Measurements from ENCODE around the gene KRTAP12-3.
"Not testable (repeated sequence)": the region's sequence is repeated elsewhere in the genome, so short reads cannot be mapped to it uniquely, and the experiment has no call there.

The KRTAP12-3 gene

DNA sequence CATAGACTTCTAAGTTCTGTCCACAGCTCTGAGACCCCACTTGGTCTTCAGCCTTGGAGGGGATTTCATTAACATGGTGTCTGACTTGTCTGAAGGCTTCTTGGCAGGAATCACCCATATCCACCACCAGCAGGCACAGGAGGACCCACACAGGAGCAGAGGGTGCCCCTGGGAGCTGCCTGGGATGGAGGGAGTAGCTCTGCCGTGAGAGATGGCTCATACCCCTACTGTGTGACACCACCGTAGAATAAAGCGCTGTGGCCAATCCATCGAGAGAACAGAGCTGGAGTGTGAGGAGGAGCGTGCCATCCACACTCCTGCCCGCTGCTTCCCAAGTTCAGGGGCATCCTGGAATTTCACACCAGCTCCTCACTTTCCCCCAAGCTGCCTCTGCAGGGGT lies 27.3 kb downstream of the KRTAP12-3 start:
- not testable (repeated sequence) for DNase-seq (ENCODE audit: low spot score)

DNA sequence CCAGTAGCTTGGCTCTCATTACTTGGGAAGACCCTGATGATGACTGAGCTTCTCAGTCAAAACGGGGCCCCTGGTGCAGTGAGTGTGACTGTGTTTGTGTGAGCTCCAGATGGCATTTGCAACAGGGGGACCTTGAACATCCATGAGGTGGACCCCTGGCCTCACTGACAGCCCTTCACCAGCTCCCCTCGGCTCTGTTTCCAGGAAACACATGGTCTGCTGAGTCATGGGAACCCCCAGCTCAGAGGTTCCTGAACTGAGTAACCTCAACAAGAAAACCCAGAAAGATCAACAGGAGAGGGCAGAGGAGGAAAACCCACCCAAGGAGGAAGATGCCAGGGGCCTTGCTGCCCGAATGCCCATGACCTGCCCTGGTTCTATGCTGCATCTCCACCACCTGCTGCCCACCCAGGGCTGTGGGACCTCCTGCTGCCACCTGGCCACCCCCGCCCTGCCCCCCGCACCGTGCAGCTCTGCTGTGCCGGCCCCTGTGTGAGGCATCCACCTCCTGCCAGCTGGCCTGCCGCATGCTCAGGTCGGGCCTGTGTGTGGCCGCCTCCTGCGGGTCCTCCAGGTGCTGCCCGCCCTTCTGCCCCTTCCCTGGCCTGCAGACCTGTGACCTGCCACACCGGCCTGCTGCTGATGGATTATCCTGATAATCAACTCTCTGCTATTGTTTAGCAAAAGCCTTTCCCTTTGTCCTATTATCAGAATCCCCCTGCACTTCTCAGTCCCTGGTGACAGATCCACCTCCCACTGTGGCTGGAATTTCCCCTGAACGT lies 28.5 kb downstream of the KRTAP12-3 start:
- no peak for DNase-seq (ENCODE audit: low spot score)

DNA sequence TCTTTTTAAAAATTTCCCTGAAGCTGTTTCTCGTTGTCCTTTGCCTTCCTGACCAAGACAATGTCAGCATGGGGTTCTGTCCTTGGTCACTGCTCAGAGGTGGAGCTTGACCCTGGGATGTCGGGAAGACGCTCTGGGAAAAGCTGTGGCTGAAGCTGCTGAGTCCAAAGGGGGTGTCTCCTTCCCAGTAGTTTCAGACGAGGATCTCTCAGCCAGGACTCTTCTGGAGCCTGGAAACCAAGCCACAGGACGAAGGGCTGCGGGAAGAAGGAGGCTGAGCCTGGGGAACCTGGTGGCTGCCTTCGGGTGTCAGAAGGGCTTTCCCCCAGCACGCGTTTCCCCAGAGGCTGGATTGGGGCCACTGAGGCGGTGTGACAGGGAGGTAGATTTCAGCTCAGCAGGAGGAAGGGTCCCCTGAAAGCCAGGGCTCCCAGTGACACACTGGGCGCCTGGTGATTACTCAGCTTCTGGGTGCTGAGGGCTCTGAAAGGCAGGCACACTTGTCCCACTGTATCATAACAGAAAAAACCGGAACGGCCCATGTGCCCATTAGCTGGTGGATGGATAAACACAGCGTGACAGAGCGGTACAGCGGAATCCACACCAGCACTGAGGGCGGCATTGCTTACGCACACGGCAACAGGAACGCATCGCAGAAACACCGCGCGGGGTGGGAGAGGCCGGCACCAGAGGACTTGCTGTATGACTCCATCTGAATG lies 29.3 kb downstream of the KRTAP12-3 start:
- peak; percentile 50 for DNase-seq (ENCODE audit: low spot score)

DNA sequence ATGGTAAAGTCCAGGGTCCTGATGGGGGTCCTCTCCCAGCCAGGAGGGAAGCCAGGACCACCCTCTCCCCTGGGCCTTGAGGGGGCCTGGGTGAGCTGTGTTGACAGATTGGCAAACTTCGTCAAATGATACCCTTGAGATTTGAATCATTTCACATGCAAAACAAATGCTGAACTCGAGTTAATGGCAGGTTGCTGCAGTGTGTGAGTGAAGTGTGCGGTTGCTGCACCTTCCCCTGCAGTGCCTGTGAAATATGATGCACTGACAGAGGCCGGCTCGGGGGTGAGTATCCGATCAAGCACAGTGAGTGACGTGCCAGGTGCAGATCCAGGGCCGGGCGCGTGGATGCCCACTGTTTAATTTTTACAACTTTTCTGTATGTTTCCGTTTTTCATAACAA lies 29.9 kb downstream of the KRTAP12-3 start:
- peak; percentile 55 for DNase-seq (ENCODE audit: low spot score)

DNA sequence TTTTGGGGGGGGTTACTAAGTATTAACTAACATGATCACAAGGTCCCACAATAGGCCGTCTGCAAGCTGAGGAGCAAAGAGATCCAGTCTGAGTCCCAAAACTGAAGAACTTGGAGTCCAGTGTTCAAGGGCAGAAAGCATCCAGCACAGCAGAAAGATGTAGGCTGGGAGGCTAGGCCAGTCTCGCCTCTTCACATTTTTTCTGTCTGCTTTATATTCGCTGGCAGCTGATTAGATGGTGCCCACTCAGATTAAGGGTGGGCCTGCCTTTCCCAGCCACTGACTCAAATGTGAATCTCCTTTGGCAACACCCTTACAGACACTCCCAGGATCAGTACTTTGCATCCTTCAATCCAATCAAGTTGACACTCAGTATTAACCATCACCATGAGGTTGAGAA lies 32.0 kb downstream of the KRTAP12-3 start:
- DNase-seq (ENCODE audit: low spot score), result not testable (repeated sequence)

DNA sequence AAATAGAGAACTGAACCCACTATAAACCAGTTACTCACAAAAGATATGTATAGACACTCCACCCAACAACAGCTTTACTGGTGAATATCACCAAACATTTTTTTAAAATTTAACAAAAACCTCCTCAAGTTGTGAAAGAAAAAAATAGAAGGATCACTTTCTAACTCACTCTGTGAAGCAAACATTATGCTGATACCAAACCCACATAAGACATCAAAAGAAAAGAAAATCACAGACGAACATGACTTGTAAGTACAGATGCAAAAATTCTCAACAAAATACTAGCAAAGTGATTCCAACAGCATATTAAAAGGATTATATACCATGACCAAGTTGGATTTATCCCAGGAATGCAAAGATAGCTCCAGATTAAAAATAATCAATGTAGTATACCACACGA lies 34.0 kb downstream of the KRTAP12-3 start:
- DNase-seq (ENCODE audit: low spot score), result no peak

DNA sequence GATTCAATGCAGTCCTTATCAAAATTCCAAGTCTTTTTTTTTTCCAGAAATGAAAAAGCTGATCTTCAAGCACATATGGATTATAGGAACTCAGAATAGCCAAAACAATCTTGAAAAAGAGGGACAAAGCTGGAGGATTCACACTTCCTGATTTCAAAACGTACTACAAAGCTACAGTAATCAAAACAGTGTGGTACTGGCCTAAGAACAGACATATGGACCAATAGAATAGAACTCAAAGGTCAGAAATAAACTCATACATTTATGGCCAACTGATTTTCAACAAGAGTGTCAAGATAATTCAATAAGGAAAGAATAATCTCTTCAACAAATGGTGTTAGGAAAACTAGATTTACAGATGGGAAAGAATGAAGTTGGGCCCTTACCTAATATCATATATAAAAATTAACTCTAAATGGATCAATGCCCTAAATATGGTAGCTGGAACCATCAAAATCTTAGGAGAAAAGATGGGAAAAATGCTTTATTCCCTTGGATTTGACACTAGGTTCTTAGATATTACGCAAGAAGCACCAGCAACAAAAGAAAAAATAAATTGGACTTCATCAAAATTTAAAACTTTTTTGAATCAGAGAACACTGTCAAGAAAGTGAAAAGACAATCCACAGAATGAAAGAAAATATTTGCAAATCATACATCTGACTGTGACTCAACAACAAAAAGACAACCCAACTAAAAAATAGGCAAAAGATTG lies 35.2 kb downstream of the KRTAP12-3 start:
- no peak for DNase-seq (ENCODE audit: low spot score)

DNA sequence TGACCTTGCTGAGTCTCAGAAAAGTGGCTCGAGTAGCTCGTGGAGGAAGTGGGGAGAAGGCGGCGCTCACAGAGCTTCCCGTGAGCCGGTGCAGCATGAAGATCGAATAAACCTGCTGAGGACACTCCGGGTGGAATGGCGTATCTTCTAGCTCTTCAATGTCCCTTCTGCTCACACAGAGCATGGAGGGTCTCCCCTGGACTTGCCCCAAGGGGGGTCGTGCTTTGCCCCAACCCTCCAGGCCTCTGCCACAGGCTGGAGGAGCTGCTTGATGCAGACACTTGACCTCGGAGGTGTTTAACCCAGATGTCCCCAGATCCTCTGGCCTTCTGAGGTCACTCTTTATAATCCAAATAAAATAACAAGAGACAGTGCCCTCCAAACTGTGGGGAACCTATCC lies 37.0 kb downstream of the KRTAP12-3 start:
- DNase-seq (ENCODE audit: low spot score), result no peak

DNA sequence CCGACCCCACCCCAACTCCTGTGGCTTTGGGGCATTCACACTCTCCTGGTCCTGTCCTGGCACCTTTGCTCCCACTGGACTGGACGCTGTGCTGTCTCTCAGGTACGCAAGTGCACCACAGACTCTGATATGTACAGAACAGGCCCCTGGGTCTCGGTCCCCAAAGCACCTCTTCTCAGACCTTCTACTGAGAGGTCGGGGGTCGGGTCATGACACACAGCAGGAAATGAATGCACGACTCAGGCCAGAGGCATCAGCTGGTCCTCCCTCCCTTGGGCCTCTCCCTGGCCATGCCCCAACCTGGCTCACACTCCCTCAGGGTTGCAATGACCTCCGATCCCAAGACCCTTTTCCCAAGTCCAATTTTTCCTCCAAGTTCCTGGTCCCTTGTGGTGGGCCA lies 37.5 kb downstream of the KRTAP12-3 start:
- DNase-seq (ENCODE audit: low spot score), result peak; percentile 57

DNA sequence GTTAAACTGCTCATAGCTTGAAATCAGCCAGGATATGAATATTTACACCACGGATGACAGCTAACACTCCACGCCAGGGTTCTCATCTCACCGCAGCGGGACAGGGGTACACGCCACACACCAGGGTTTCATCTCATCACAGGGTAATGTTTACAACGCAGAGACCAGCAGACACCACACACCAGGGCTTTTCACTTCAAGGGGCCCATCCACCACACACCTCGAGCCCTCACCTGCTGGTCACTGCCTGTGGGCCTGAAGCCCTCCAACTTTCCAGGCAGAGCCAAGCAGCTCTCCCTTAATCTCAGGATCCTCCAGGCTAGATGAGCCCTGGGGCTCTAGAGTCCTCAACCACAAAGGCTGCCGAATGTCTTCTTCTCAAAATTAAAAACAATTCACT lies 37.9 kb downstream of the KRTAP12-3 start:
- DNase-seq (ENCODE audit: low spot score), result no peak

DNA sequence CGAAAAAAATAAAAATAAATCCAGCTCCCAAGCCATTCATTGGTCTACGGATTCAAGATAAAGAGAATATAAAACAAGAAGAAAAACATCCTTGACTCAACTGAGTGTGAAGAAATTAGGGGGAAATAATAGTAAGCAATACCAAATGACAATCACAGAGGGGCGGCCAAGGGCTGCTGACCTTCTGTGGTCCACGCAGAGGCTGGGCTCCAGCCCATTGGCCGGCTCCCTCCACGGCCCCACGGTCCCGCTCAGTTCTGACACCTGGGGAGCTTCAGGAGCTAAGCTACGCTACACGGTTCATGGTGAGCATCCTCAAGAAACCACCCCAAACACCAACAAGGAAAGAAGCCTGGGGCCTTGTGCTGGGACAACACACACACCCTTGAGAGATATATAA lies 38.8 kb downstream of the KRTAP12-3 start:
- DNase-seq (ENCODE audit: low spot score), result no peak

DNA sequence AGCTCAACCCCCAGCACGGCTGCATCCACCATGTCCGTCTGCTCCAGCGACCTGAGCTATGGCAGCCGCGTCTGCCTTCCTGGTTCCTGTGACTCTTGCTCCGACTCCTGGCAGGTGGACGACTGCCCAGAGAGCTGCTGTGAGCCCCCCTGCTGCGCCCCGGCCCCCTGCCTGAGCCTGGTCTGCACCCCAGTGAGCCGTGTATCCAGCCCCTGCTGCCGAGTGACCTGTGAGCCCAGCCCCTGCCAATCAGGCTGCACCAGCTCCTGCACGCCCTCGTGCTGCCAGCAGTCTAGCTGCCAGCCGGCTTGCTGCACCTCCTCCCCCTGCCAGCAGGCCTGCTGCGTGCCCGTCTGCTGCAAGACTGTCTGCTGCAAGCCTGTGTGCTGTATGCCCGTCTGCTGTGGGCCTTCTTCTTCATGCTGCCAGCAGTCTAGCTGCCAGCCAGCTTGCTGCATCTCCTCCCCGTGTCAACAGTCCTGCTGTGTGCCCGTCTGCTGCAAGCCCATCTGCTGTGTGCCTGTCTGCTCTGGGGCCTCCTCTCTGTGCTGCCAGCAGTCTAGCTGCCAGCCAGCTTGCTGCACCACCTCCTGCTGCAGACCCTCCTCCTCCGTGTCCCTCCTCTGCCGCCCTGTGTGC lies 39.6 kb downstream of the KRTAP12-3 start, which contains the start of gene KRTAP10-12:
KRTAP10-12 (plus strand) TSS at position 1 of the 639 bp plus-strand sequence; CDS start at position 31, 30 bp downstream.
- DNase-seq (ENCODE audit: low spot score), result not testable (repeated sequence)

DNA sequence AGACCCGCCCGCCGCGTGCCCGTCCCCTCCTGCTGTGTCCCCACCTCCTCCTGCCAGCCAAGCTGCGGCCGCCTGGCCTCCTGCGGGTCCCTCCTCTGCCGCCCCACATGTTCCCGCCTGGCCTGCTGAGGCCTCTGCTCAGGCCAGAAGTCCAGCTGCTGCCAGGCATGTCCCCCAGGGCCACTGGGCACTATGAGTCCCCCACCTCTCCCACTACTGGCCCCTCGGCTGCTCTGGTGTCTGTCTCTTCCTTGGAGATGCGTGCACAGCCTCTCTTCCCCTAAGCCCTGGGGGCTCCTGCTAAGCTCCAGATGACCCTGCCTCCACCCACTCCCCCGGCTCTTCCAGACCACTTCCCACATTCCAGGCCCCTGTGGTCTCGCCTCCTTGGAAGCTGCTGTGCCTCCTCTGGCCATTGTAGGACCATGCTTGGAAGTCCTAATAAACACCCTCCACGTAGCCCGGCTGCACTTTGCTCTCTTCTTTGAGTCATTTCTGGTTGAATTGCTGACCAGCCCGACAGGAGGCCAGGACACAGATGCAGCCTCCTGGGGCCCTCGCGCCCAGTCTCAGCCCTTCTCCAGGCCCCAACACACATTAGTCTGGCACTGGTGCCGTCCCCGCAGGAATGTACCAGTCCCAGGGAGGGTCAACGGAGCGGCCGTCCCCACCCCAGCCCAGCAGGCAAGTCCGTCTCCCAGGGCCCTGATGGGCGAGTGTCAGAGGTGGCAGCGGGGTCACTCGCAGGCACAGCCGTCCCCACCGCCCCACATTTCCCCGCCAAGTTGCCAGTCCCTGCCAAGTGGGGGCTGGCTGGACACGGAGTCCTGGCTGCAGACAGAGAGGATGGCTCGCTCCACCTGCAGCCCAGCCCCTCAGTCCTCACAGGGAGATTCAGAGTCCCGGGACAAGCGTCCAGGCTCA lies 40.3 kb downstream of the KRTAP12-3 start:
- peak; percentile 62 for DNase-seq (ENCODE audit: low spot score)

DNA sequence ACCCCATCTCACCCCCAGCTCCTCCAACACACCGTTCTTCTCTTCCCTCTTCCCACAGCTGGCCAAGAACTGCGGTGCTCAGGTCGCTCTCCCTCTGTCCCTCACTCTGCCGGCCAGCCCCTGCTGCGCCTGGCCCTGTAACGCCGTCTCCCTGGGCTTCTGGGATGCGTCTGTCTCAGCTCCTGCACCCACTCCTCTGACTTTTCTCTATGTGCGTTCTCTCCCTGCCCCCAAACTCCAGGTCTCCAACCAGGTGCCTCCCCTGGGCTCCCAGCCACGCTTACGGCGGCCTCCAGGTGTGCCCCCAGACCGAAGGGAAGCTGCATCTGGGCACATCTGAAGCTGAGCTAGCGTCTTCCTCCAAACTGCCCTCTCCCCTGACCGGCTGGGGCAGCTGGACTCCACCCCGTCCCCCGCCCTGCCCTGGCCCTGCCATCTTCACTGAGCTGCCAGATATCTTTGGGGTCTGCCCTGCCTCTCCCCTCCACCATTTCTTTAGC lies 41.8 kb downstream of the KRTAP12-3 start:
- no peak for DNase-seq (ENCODE audit: low spot score)

DNA sequence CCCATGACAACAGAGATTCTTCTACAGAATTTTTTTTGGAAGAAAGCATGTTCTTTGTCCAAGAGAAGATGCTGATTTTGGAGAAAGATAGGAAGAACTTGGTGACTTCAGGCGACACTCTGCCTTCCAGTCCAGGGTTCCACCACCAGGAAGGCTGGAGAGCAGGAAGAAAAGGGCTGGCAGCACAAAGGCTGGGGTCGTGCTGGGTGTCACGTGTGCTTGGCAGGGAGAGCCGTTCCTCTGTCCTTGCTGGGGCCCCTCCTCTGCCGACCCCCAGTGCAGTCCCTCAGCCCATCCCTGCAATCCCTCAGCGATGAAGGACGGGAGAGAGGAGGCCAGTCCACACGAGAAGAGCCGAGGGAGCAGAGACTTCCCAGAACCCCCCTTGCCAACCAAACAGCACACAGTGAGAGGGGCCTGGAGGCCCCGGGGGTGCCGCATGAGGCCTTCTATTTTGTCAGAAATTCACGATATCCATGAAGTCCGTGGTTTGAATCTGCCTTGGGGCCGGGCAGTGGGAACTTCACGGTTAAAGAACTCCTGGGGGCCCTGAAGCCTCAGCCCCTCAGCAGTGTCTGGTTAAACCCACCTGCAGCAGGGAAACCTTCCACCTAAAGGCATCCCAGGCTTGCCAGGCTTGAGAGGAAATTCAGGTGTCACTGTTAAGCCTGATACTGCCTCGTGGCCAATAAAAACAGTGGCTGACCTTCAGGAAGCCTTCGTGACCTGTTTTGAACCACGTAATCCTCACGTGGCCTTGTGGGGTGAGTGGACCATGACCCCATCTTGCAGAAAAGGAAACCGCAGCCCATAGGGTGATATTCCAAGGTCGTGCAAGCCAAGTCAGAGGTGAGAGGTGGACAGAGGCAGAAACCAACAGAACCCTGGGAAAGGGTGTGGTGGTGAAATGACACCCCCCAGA lies 42.6 kb downstream of the KRTAP12-3 start:
- DNase-seq (ENCODE audit: low spot score), result no peak

DNA sequence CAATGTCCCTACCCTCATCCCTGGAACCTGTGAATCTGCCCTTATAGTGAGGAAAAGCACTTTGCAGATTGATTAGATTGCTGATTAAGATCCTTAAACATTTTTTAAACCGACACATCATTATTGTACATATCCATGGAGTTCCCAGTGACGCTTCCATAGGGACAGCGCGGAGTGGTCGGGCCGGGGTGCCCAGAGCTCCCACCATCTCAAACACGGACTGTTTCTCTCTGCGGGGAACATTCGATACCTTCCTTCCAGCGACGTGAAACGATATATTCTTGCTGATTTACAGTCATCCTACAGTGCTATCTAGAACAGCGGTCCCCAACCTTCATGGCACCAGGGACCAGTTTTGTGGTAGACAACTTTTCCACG lies 43.3 kb downstream of the KRTAP12-3 start:
- DNase-seq (ENCODE audit: low spot score), result no peak

DNA sequence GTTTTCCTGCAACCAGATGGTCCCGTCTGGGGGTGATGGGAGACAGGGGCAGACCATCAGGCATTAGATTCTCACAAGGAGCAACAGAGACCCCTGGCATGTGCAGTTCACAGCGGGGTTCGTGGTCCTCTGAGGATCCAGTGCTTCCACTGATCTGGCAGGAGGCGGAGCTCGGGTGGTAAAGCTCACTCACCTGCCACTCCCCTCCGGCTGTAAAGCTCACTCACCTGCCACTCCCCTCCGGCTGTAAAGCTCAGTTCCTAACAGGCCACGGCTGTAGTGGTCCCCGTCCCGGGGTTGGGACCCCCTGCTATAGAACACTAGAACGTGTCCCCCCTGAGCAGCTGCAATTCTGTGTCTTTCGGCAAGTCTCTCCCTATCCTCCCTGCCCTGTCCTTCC lies 43.8 kb downstream of the KRTAP12-3 start:
- DNase-seq (ENCODE audit: low spot score), result no peak

DNA sequence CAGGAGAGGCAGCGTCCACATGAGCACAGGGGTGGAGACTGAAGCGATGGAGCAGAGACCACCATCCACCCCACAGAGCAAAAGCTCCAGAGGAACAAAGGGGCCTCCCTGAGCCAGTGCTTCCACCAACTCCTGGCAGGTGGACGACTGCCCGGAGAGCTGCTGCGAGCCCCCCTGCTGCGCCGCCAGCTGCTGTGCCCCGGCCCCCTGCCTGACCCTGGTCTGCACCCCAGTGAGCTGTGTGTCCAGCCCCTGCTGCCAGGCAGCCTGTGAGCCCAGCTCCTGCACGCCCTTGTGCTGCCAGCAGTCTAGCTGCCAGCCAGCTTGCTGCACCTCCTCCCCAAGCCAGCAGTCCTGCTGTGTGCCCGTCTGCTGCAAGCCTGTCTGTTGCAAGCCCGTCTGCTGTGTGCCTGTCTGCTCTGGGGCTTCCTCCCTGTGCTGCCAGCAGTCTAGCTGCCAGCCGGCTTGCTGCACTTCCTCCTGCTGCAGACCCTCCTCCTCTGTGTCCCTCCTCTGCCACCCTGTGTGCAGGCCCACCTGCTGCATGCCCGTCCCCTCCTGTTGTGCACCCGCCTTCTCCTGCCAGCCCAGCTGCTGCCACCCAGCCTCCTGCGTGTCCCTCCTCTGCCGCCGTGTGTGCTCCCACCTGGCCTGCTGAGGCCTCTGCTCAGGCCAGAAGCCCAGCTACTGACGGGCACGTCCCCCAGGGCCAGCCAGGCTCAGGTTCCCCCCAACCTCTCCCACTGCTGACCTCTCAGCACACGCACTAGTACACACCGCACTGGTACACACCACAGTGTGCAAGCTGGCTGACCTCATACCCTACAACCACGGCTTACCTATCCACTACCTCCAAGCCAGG lies 44.6 kb downstream of the KRTAP12-3 start:
- DNase-seq (ENCODE audit: low spot score), result no peak
